OCI-LY3 (cell line): ENCODE measurements around the gene RANBP9.

ENCODE experiments used
- EZH2phosphoT487 ChIP-seq: fragments of 200-600 bp; shearing (Covaris generic); IDR thresholded peaks from 2 replicates; pipeline ENCODE4 v1.6.1; 2018; ENCODE audit warnings: antibody characterized with exemption, mixed run types, low read depth
- TF ChIP-seq, protein P1 (sequence below): fragments of 200-600, 300-600 bp; sonication (generic); IDR thresholded peaks from 2 replicates; pipeline ENCODE4 v1.5.1; 2014; ENCODE audit warnings: antibody characterized with exemption, low read length, low read depth

DNA sequence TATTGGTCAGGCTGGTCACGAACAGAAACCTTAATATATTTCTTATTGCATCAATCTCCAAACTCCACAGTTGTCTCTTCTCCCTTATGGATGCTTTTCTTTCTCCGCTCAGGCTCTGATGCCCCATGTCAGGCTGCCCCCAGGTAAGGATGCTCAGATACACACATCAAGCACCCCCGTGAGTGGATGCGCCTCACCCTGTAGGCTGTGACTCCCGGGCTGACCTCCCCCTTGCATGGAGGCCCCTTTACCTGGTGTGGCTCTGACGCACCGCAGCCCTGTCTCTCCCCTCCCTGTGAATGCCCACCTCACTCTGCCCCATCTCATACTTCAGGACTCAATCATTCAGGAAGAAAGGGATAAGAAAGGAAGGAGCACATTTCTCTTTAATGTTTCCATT lies 19.1 kb upstream of the RANBP9 start:
- no peak for TF ChIP-seq EZH2phosphoT487
- TF ChIP-seq, protein P1, sequence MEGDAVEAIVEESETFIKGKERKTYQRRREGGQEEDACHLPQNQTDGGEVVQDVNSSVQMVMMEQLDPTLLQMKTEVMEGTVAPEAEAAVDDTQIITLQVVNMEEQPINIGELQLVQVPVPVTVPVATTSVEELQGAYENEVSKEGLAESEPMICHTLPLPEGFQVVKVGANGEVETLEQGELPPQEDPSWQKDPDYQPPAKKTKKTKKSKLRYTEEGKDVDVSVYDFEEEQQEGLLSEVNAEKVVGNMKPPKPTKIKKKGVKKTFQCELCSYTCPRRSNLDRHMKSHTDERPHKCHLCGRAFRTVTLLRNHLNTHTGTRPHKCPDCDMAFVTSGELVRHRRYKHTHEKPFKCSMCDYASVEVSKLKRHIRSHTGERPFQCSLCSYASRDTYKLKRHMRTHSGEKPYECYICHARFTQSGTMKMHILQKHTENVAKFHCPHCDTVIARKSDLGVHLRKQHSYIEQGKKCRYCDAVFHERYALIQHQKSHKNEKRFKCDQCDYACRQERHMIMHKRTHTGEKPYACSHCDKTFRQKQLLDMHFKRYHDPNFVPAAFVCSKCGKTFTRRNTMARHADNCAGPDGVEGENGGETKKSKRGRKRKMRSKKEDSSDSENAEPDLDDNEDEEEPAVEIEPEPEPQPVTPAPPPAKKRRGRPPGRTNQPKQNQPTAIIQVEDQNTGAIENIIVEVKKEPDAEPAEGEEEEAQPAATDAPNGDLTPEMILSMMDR, result no peak
